CD4-positive, alpha-beta memory T cell (primary cell): ENCODE data around the gene NCOA7. TPM values are rescaled to one million over a fixed set of nuclear protein-coding genes. Genes with fewer than 3 reads are reported as not detected.
A peak's percentile ranks its signal among the peaks of the same experiment; 100 is the strongest.

Experiments
- CTCF ChIA-PET: fragments of 350-600 bp; sonication (Branson Sonifier 250); formaldehyde crosslinking; loops from one replicate; lab custom pipeline; 2021; ENCODE audit warnings: inconsistent platforms; ENCODE audit not compliant: partially characterized antibody; lab: Charles Lee
- POLR2A ChIA-PET: fragments of 350-600 bp; sonication (Branson Sonifier 250); formaldehyde crosslinking; loops from one replicate; lab custom pipeline; 2021; ENCODE audit not compliant: partially characterized antibody; lab: Charles Lee
- DNase-seq, 5 donors: peaks; one replicate each; pipeline versions ENCODE4 v3.0.0 to v3.0.0-alpha.2; 2020 to 2022; ENCODE audit warnings: mixed read lengths in 1 of 5
- H3K27ac ChIP-seq: one replicate; pipeline ENCODE4 v1.7.0; 2013; ENCODE audit warnings: low read depth, low read length
- H3K27me3 ChIP-seq: 2 replicates; pipeline ENCODE4 v1.7.0; 2013; ENCODE audit warnings: mild to moderate bottlenecking, low read length, moderate library complexity; ENCODE audit not compliant: insufficient read depth
- H3K36me3 ChIP-seq: 2 replicates; pipeline ENCODE4 v1.7.0; 2013; ENCODE audit warnings: mild to moderate bottlenecking, low read length, moderate library complexity; ENCODE audit not compliant: insufficient read depth
- H3K4me1 ChIP-seq: 2 replicates; pipeline ENCODE4 v1.7.0; 2013; ENCODE audit warnings: mild to moderate bottlenecking, low read length, moderate library complexity; ENCODE audit not compliant: insufficient read depth
- H3K4me3 ChIP-seq, 2 donors: one replicate each; pipeline ENCODE4 v1.7.0; 2013; ENCODE audit warnings: low read length in 2 of 2, mild to moderate bottlenecking in 1 of 2
- H3K9me3 ChIP-seq, 2 donors: one replicate each; pipeline ENCODE4 v1.7.0; 2013; ENCODE audit warnings: low read length in 2 of 2, control low read depth in 1 of 2; ENCODE audit not compliant: control insufficient read depth in 1 of 2
- H3K27ac Mint-ChIP-seq, 7 donors: one replicate each; pipeline ENCODE4 v1.8.0; 2020 to 2021; ENCODE audit warnings: mixed read lengths in 7 of 7, mild to moderate bottlenecking in 6 of 7, inconsistent platforms in 3 of 7, moderate library complexity in 3 of 7
- H3K27me3 Mint-ChIP-seq, 2 donors: one replicate each; pipeline ENCODE4 v1.8.0; 2020 to 2021; ENCODE audit warnings: mixed read lengths in 2 of 2
- H3K36me3 Mint-ChIP-seq, 2 donors: one replicate each; pipeline ENCODE4 v1.8.0; 2020 to 2021; ENCODE audit warnings: mixed read lengths in 2 of 2, inconsistent platforms in 1 of 2, mild to moderate bottlenecking in 1 of 2
- H3K4me1 Mint-ChIP-seq, 4 donors: one replicate each; pipeline ENCODE4 v1.8.0; 2020 to 2021; ENCODE audit warnings: mixed read lengths in 4 of 4, mild to moderate bottlenecking in 1 of 4
- H3K4me3 Mint-ChIP-seq, 8 donors: one replicate each; pipeline ENCODE4 v1.8.0; 2020 to 2021; ENCODE audit warnings: mixed read lengths in 8 of 8, mild to moderate bottlenecking in 7 of 8, moderate library complexity in 6 of 8, inconsistent platforms in 3 of 8
- H3K9me3 Mint-ChIP-seq, 8 donors: one replicate each; pipeline ENCODE4 v1.8.0; 2020 to 2021; ENCODE audit warnings: mixed read lengths in 8 of 8, mild to moderate bottlenecking in 5 of 8, inconsistent platforms in 3 of 8, moderate library complexity in 1 of 8
- intact Hi-C: fragments of 100-400 bp; cut with micrococcal nuclease; formaldehyde crosslinking; loops from one replicate; pipeline ENCODE4 v1.15.1; 2023
- polyA plus RNA-seq, 2 donors: library from polyadenylated mRNA; unstranded; fragments of 300-500 nt; fragmentation: Illumina TruSeq; gene quantifications; one replicate each; pipeline ENCODE4 v1.2.3, GENCODE V29; 2021
- total RNA-seq, 2 experiments: library from RNA; stranded (reverse); gene quantifications; one replicate each; pipeline ENCODE4 v1.2.3, GENCODE V29; 2021

The NCOA7 gene
- total and polyA plus RNA-seq, 4 experiments from 2014 or later = 16.9 to 75.1 (median 63.6) TPM

- H3K4me1 ChIP-seq = peaks cover 44% of the 10 kb centered on the region
- CTCF ChIA-PET = interaction anchor here (0.6 to 7.8 kb wide), 9 partner anchors 10 to 162 kb away, joined by 3 to 152 read pairs (median 9); partner anchors contain the start of gene HINT3
- no peaks in the 10 kb centered on the region for H3K27me3 ChIP-seq
- no peak overlapping the region for H3K27ac ChIP-seq
- H3K9me3 ChIP-seq = no peaks in the 10 kb centered on the region
- POLR2A ChIA-PET = interaction anchor here (0.7 to 6.1 kb wide), 6 partner anchors 15 to 162 kb away, joined by 3 to 404 read pairs (median 3); partner anchors contain the start of gene HINT3
- intact Hi-C loops = no loop called here
- H3K4me3 ChIP-seq = no peak overlapping the region
- DNase-seq = no peak
- no peaks in the 10 kb centered on the region for H3K27me3 Mint-ChIP-seq
- H3K36me3 ChIP-seq = no peaks in the 10 kb centered on the region
- peak overlapping the region in 2 of 7 donors; percentile 1 to 94 for H3K27ac Mint-ChIP-seq
- peak overlapping the region in 6 of 8 donors; percentile 51 to 82 (median 71) for H3K4me3 Mint-ChIP-seq
- H3K36me3 Mint-ChIP-seq = peaks cover 18 to 29% of the 10 kb centered on the region in 2 donors
- H3K4me1 Mint-ChIP-seq = peaks cover 44 to 73% (median 56%) of the 10 kb centered on the region in 4 donors
- no peaks in the 10 kb centered on the region for H3K9me3 Mint-ChIP-seq
These were observed 3.8 kb downstream of the NCOA7 start for GRCh38 chr6:125794342-125795137.

DNA sequence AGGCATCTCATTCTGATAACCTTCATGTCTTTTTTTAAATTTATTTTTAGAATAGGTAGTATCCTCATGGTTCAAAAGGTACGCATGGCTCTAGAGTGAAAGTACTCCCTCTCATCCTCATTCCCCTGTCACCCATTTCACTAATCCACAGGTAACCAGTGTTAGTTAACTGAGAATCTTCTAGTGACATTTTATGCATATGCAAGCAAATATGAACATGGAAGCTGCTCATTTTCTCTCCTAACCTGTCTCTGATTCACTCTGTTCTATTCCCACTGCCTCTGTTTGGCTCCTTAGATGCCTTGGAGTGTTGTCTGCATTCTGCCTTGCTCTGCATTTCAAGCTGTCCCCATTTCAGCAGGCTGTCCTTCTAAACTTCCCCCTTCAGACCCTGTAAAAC, 4.5 kb downstream of the NCOA7 start:
- Mint-ChIP-seq H3K9me3 (no peaks in the 10 kb centered on the region), H3K4me3 (peak overlapping the region in 3 of 8 donors; percentile 5 to 7 (median 5)), H3K27ac (peak overlapping the region in 1 of 7 donors; percentile 9), H3K27me3 (no peaks in the 10 kb centered on the region), H3K36me3 (peaks cover 21 to 26% of the 10 kb centered on the region in 2 donors), H3K4me1 (peaks cover 42 to 70% (median 52%) of the 10 kb centered on the region in 4 donors)
- Histone ChIP-seq H3K27me3 (no peaks in the 10 kb centered on the region), H3K36me3 (no peaks in the 10 kb centered on the region), H3K9me3 (no peaks in the 10 kb centered on the region), H3K4me1 (peaks cover 37% of the 10 kb centered on the region), H3K27ac (no peak overlapping the region), H3K4me3 (no peak overlapping the region)
- CTCF ChIA-PET = interaction anchor here (0.6 to 7.8 kb wide), 6 partner anchors 14 to 161 kb away, joined by 3 to 152 read pairs (median 26); partner anchors contain the start of gene HINT3
- DNase-seq = no peak
- POLR2A ChIA-PET = interaction anchor here (0.6 kb wide), 1 partner anchor 10 kb away, joined by 3 read pairs; no protein-coding TSS in a partner anchor
- intact Hi-C loops = no loop called here

GRCh38 chr6:125797120-125797885, 6.5 kb downstream of the NCOA7 start:
- Mint-ChIP-seq H3K27me3 (no peaks in the 10 kb centered on the region), H3K27ac (no peak overlapping the region), H3K4me3 (peak overlapping the region in 2 of 8 donors; percentile 20 to 32), H3K4me1 (peaks cover 49 to 75% (median 57%) of the 10 kb centered on the region in 4 donors), H3K36me3 (peaks cover 24 to 28% of the 10 kb centered on the region in 2 donors), H3K9me3 (no peaks in the 10 kb centered on the region)
- CTCF ChIA-PET = interaction anchor here (0.9 to 1.4 kb wide), 3 partner anchors 38 to 159 kb away, joined by 3 to 5 read pairs (median 3); no protein-coding TSS in a partner anchor
- H3K27ac ChIP-seq = no peak overlapping the region
- intact Hi-C loops = no loop called here
- no peaks in the 10 kb centered on the region for H3K9me3 ChIP-seq
- no peaks in the 10 kb centered on the region for H3K27me3 ChIP-seq
- no peaks in the 10 kb centered on the region for H3K36me3 ChIP-seq
- DNase-seq = no peak
- peaks cover 36% of the 10 kb centered on the region for H3K4me1 ChIP-seq
- H3K4me3 ChIP-seq = no peak overlapping the region
- POLR2A ChIA-PET = interaction anchor here (0.7 kb wide), 2 partner anchors 159 to 1534 kb away, joined by 3 to 4 read pairs; no protein-coding TSS in a partner anchor

- Mint-ChIP-seq H3K27me3 (no peaks in the 10 kb centered on the region), H3K4me3 (peak overlapping the region in 1 of 8 donors; percentile 32), H3K36me3 (peaks cover 27 to 28% of the 10 kb centered on the region in 2 donors), H3K27ac (no peak overlapping the region), H3K4me1 (peaks cover 49 to 75% (median 57%) of the 10 kb centered on the region in 4 donors), H3K9me3 (no peaks in the 10 kb centered on the region)
- intact Hi-C loops = no loop called here
- Histone ChIP-seq H3K4me1 (peaks cover 36% of the 10 kb centered on the region), H3K27me3 (no peaks in the 10 kb centered on the region), H3K4me3 (no peak overlapping the region), H3K27ac (no peak overlapping the region), H3K36me3 (no peaks in the 10 kb centered on the region), H3K9me3 (no peaks in the 10 kb centered on the region)
- no peak for DNase-seq
- POLR2A ChIA-PET = interaction anchor here (0.7 to 2.1 kb wide), 3 partner anchors 8 to 158 kb away, joined by 3 to 14 read pairs (median 6); partner anchors contain the start of gene NCOA7
- CTCF ChIA-PET = no interaction called here
These were observed 7.2 kb downstream of the NCOA7 start for GRCh38 chr6:125797886-125798444.

DNA sequence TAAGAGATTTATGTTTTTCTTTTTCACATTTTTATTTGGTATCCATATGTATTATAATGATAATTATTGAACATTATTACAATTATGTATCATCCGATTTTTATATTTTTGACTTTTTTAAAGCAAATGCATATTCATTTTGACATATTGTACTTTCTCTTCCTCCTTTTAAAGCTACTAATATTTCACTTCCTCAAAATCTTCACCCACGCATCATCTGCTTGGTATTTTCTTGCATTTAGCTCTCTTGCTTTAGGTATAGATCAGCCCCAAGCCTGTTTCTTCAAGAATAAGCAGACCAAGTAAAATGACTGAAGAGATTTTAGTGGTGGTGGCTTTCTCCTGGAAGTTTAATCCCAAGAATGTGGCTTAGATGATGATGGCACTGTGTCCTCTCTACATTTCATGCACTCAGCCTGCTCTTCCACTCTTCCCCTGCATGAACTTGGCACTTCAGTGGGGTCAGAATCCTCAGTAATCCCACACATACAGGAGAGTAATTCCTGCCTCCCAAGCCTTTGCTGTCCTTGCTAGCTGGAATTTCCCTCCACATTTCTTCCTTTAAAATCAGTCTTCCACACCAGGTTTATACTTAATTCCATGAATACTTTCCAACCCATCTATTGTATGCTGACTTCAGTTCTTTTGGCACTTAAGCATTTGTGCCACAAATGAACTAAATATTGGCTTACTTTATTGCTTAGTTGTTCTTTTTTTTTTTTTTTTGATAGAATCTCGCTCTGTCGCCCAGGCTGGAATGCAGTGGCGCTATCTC, 8.2 kb downstream of the NCOA7 start:
- H3K27me3 Mint-ChIP-seq = no peaks in the 10 kb centered on the region
- CTCF ChIA-PET = interaction anchor here (1.1 to 1.3 kb wide), 2 partner anchors 36 to 107 kb away, joined by 3 read pairs; no protein-coding TSS in a partner anchor

DNA sequence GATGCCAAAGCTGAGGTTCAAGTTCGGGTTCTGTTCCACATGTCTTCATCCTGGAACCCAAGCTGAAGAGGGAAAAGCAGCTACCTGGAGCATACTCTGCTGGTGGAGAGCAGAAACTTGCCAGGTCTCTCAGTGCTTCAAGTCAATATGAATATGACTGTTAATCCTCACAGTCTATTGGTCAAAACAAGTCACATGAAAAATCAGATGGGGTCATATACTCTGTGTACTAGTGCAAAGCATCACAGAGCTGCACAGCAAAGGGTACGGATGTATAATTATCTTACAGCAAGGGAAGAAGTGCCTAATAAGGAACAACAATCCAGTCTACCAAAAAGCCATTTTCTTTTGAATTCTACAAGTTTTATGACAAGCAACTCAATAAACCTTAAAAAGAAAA, 11.6 kb downstream of the NCOA7 start:
- no peak for DNase-seq
- Mint-ChIP-seq H3K4me3 (peak overlapping the region in 1 of 8 donors; percentile 43), H3K4me1 (peaks cover 56 to 76% (median 61%) of the 10 kb centered on the region in 4 donors), H3K36me3 (peaks cover 25 to 34% of the 10 kb centered on the region in 2 donors), H3K27ac (peak overlapping the region in 4 of 7 donors; percentile 53 to 65 (median 56)), H3K27me3 (no peaks in the 10 kb centered on the region), H3K9me3 (no peaks in the 10 kb centered on the region)
- ChIA-PET POLR2A (interaction anchor here (2.4 kb wide), 1 partner anchor 11 kb away, joined by 25 read pairs; the partner anchor contains the start of gene NCOA7), CTCF (interaction anchor here (0.9 to 2.3 kb wide), 2 partner anchors 11 to 14 kb away, joined by 4 to 20 read pairs; partner anchors contain the start of gene NCOA7)
- H3K27ac ChIP-seq = no peak overlapping the region
- peaks cover 55% of the 10 kb centered on the region for H3K4me1 ChIP-seq
- no peaks in the 10 kb centered on the region for H3K9me3 ChIP-seq
- no peak overlapping the region for H3K4me3 ChIP-seq
- intact Hi-C loops = loop anchor here (1.0 kb wide), 1 partner anchor 11 kb away; no protein-coding TSS in a partner anchor
- no peaks in the 10 kb centered on the region for H3K36me3 ChIP-seq
- H3K27me3 ChIP-seq = no peaks in the 10 kb centered on the region

More for the DNA sequence above, 8.2 kb downstream of the NCOA7 start:
- intact Hi-C loops = no loop called here
- POLR2A ChIA-PET = interaction anchor here (1.1 to 2.1 kb wide), 3 partner anchors 9 to 18 kb away, joined by 4 to 14 read pairs (median 6); partner anchors contain the start of gene NCOA7
- H3K27ac Mint-ChIP-seq = peak overlapping the region in 2 of 7 donors; percentile 62 to 72
- peaks cover 28 to 30% of the 10 kb centered on the region in 2 donors for H3K36me3 Mint-ChIP-seq
- no peaks in the 10 kb centered on the region for H3K36me3 ChIP-seq
- H3K9me3 ChIP-seq = no peaks in the 10 kb centered on the region
- no peak overlapping the region for H3K4me3 ChIP-seq
- H3K4me3 Mint-ChIP-seq = peak overlapping the region in 2 of 8 donors; percentile 14 to 68
- H3K27ac ChIP-seq = no peak overlapping the region
- no peak for DNase-seq
- peaks cover 36% of the 10 kb centered on the region for H3K4me1 ChIP-seq
- H3K9me3 Mint-ChIP-seq = no peaks in the 10 kb centered on the region
- H3K4me1 Mint-ChIP-seq = peaks cover 48 to 75% (median 57%) of the 10 kb centered on the region in 4 donors
- H3K27me3 ChIP-seq = no peaks in the 10 kb centered on the region
